Hepatocyte (in vitro differentiated cells): ENCODE data around the gene GLUL. TPM values are rescaled to one million over a fixed set of nuclear protein-coding genes. Genes with fewer than 3 reads are reported as not detected.

ENCODE experiments used
- DNase-seq: peaks from one replicate; pipeline ENCODE4 v3.0.0-alpha.2; 2016; ENCODE audit warnings: low spot score
- H2AFZ ChIP-seq: fragments of 200-600 bp; sonication (generic); 2 replicates; pipeline ENCODE4 v1.6.0; 2016; ENCODE audit warnings: antibody characterized with exemption, mild to moderate bottlenecking
- H3K27ac ChIP-seq: fragments of 200-600 bp; sonication (generic); 2 replicates; pipeline ENCODE4 v1.5.1; 2016; ENCODE audit warnings: mild to moderate bottlenecking
- H3K27me3 ChIP-seq: fragments of 200-600 bp; sonication (generic); 2 replicates; pipeline ENCODE4 v1.6.1; 2016
- H3K36me3 ChIP-seq: fragments of 200-600 bp; sonication (generic); replicated peaks from 2 replicates; pipeline ENCODE4 v1.5.1; 2016; ENCODE audit warnings: low read depth; ENCODE audit not compliant: insufficient read depth
- H3K4me1 ChIP-seq: fragments of 200-600 bp; sonication (generic); 2 replicates; pipeline ENCODE4 v1.5.1; 2016; ENCODE audit warnings: mild to moderate bottlenecking, moderate library complexity; ENCODE audit not compliant: insufficient read depth
- H3K4me2 ChIP-seq: fragments of 200-600 bp; sonication (generic); 2 replicates; pipeline ENCODE4 v1.6.0; 2016
- H3K4me3 ChIP-seq: fragments of 200-600 bp; sonication (generic); 2 replicates; pipeline ENCODE4 v1.5.1; 2016; ENCODE audit warnings: mild to moderate bottlenecking
- H3K79me2 ChIP-seq: fragments of 200-600 bp; sonication (generic); 2 replicates; pipeline ENCODE4 v1.6.0; 2017; ENCODE audit warnings: mild to moderate bottlenecking
- H3K9me2 ChIP-seq: fragments of 200-600 bp; sonication (generic); replicated peaks from 2 replicates; pipeline ENCODE4 v1.6.0; 2017; ENCODE audit warnings: mild to moderate bottlenecking; ENCODE audit not compliant: insufficient read depth
- H3K9me3 ChIP-seq: fragments of 200-600 bp; sonication (generic); 2 replicates; pipeline ENCODE4 v1.5.1; 2016; ENCODE audit warnings: low read depth, mild to moderate bottlenecking
- H4K20me1 ChIP-seq: fragments of 200-600 bp; sonication (generic); 2 replicates; pipeline ENCODE4 v1.6.0; 2016; ENCODE audit warnings: mild to moderate bottlenecking; ENCODE audit not compliant: insufficient read depth, poor library complexity, severe bottlenecking
- CTCF ChIP-seq: fragments of 200-600 bp; sonication (generic); IDR thresholded peaks from 2 replicates; pipeline ENCODE4 v1.5.1; 2016; ENCODE audit warnings: antibody characterized with exemption, mild to moderate bottlenecking; ENCODE audit not compliant: poor library complexity
- EZH2 ChIP-seq: fragments of 200-600 bp; sonication (generic); IDR thresholded peaks from 2 replicates; pipeline ENCODE4 v1.6.1; 2016; ENCODE audit warnings: antibody characterized with exemption, mild to moderate bottlenecking, borderline replicate concordance
- EZH2phosphoT487 ChIP-seq: fragments of 200-600 bp; sonication (generic); IDR thresholded peaks from one replicate; pipeline ENCODE4 v1.6.1; 2018; ENCODE audit warnings: antibody characterized with exemption, mild to moderate bottlenecking, low read depth, moderate library complexity; ENCODE audit not compliant: unreplicated experiment, severe bottlenecking
- WGBS: methylation state at CpG from one replicate; pipeline ENCODE4 v1.1.6; 2016; ENCODE audit warnings: low lambda C conversion rate; ENCODE audit errors: missing lambda C conversion rate; 5-methylcytosine and 5-hydroxymethylcytosine counted together
- polyA plus RNA-seq: library from polyadenylated mRNA; unstranded; fragments of >200 nt; fragmentation: Nextera tagmentation; extraction: Ambion mirVana; gene quantifications from 2 replicates; pipeline ENCODE4 v1.2.1, GENCODE V29; 2016
- total RNA-seq: library from RNA; depleted of rRNA; stranded (reverse); fragments of >200 nt; gene quantifications from 2 replicates; pipeline ENCODE4 v1.2.3, GENCODE V29; 2014

The GLUL gene
- total and polyA plus RNA-seq, 2 experiments from 2014 or later, result 747 to 846 TPM

GRCh38 chr1:182359645-182360044, 31.9 kb downstream of the GLUL start:
- Histone ChIP-seq H3K4me2 (no peak overlapping the region), H3K4me1 (no peaks in the 10 kb centered on the region), H3K27ac (no peak overlapping the region), H3K79me2 (no peaks in the 10 kb centered on the region), H2AFZ (no peak overlapping the region), H3K4me3 (no peak overlapping the region), H3K36me3 (no peaks in the 10 kb centered on the region), H4K20me1 (no peaks in the 10 kb centered on the region), H3K27me3 (no peaks in the 10 kb centered on the region), H3K9me2 (no peaks in the 10 kb centered on the region), H3K9me3 (no peaks in the 10 kb centered on the region)
- WGBS, result 66% methylated on average over 7 of the region's 7 CpGs
- no peak for TF ChIP-seq EZH2
- no peak for TF ChIP-seq EZH2phosphoT487
- TF ChIP-seq CTCF, result no peak
- no peak for DNase-seq

- DNase-seq, result no peak
- H3K4me2 ChIP-seq, result no peak overlapping the region
- WGBS, result 82% methylated on average over 4 of the region's 4 CpGs
- no peak overlapping the region for H3K4me3 ChIP-seq
- no peaks in the 10 kb centered on the region for H3K79me2 ChIP-seq
- H2AFZ ChIP-seq, result no peak overlapping the region
- H3K9me3 ChIP-seq, result no peaks in the 10 kb centered on the region
- no peaks in the 10 kb centered on the region for H3K27me3 ChIP-seq
- H3K36me3 ChIP-seq, result no peaks in the 10 kb centered on the region
- no peaks in the 10 kb centered on the region for H3K9me2 ChIP-seq
- H4K20me1 ChIP-seq, result no peaks in the 10 kb centered on the region
- no peaks in the 10 kb centered on the region for H3K4me1 ChIP-seq
- TF ChIP-seq EZH2phosphoT487, result no peak
- TF ChIP-seq EZH2, result no peak
- no peak overlapping the region for H3K27ac ChIP-seq
Measured at GRCh38 chr1:182357913-182358312, 33.7 kb downstream of the GLUL start.

GRCh38 chr1:182357171-182357570, 34.4 kb downstream of the GLUL start:
- no peak for DNase-seq
- H3K4me2 ChIP-seq, result no peak overlapping the region
- TF ChIP-seq CTCF (no peak), EZH2 (no peak), EZH2phosphoT487 (no peak)
- peaks cover under 1% of the 10 kb centered on the region for H3K4me1 ChIP-seq
- H3K9me2 ChIP-seq, result no peaks in the 10 kb centered on the region
- no peaks in the 10 kb centered on the region for H3K9me3 ChIP-seq
- H3K79me2 ChIP-seq, result no peaks in the 10 kb centered on the region
- H2AFZ ChIP-seq, result no peak overlapping the region
- no peaks in the 10 kb centered on the region for H4K20me1 ChIP-seq
- WGBS, result 64% methylated on average over 2 of the region's 2 CpGs
- no peak overlapping the region for H3K27ac ChIP-seq
- no peak overlapping the region for H3K4me3 ChIP-seq
- H3K27me3 ChIP-seq, result no peaks in the 10 kb centered on the region
- H3K36me3 ChIP-seq, result no peaks in the 10 kb centered on the region

GRCh38 chr1:182355723-182356098, 35.9 kb downstream of the GLUL start:
- Histone ChIP-seq H2AFZ (no peak overlapping the region), H3K79me2 (no peaks in the 10 kb centered on the region), H3K4me1 (peaks cover 10% of the 10 kb centered on the region), H3K4me3 (no peak overlapping the region), H3K27ac (no peak overlapping the region), H3K9me2 (no peaks in the 10 kb centered on the region), H3K27me3 (no peaks in the 10 kb centered on the region), H3K4me2 (no peak overlapping the region), H4K20me1 (no peaks in the 10 kb centered on the region), H3K36me3 (no peaks in the 10 kb centered on the region), H3K9me3 (no peaks in the 10 kb centered on the region)
- no peak for TF ChIP-seq EZH2phosphoT487
- TF ChIP-seq EZH2, result no peak
- TF ChIP-seq CTCF, result no peak
- 81% methylated on average over 2 of the region's 2 CpGs for WGBS
- DNase-seq, result no peak
